DMS 273 treated with DMSO at 0.1 percent for 48 hours (cell line): Measurements from ENCODE around the gene ARHGAP9.

Experiments
- DNase-seq: peaks from one replicate; lab custom pipeline; 2025; lab: John Stamatoyannopoulos, UW

Gene ARHGAP9

DNA sequence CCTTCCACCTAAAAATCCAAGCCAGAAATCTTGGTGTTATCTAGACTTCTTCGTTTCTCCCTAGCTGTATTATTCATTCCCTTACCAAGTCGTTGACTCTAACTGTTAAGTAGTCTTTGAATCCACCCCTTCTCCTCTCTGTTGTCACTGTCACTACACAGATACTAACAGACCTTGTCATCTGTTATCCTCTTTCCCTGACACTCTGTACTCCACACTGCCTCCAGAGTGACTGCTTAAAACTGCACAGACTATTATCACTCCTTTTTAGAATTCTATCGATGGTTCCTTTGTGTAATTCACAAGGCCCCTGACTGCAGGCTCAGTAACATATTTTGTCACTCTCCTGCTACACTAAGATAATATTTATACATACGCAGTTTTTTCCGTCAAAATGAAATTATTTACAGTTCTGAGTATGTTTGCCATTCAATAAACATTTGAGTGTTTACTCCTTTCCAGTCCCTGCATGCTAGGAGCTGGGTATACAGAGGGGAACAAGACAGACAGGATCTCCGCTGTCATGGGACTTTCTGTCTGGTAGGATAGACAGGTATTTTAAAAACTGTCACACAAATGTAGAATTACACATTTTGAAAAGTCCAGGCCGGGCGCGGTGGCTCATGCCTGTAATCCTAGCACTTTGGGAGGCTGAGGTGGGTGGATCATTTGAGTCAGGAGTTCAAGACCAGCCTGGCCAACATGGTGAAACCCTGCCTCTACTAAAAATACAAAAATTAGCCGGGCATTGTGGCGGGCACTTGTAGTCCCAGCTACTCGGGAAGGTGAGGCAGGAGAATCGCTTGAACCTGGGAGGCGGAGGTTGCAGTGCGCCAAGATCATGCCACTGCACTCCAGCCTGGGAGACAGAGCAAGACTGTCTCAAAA lies 12.0 kb upstream of the ARHGAP9 start:
- no peak for DNase-seq

DNA sequence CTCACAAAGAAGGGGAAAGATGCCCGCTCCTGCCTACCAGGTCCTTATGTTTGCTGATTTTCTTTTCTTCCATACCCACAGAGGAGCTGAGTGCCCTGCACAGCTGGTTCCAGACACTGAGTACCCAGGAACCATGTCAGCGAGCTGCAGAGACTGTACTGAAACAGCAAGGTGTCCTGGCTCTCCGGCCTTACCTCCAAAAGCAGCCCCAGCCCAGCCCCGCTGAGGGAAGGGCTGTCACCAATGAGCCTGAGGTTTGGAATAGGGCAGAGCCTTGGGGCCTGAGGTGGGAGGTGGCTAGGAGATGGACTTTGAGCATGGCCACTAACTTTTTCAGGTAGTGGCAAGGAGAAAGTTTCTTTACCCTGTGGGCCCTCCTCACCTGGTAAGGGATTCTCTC lies 10.5 kb upstream of the ARHGAP9 start:
- DNase-seq: no peak

DNA sequence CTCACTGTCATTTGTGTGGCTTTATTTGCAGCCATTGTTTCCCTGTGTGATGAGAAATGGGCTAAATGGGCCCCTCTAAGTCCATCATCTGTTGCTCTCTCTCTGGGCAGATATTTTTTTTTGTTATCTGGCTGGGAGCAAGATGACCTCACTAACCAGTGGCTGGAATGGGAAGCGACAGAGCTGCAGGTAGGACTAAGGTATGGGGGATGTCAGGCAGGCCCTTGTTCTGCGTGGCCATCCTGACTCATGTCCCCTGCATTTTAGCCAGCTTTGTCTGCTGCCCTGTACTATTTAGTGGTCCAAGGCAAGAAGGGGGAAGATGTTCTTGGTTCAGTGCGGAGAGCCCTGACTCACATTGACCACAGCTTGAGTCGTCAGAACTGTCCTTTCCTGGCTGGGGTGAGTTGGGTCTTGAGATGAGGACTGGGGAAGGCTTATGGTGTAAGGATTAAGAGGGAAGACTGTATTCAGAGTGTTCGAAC lies 9.5 kb upstream of the ARHGAP9 start:
- DNase-seq: no peak

DNA sequence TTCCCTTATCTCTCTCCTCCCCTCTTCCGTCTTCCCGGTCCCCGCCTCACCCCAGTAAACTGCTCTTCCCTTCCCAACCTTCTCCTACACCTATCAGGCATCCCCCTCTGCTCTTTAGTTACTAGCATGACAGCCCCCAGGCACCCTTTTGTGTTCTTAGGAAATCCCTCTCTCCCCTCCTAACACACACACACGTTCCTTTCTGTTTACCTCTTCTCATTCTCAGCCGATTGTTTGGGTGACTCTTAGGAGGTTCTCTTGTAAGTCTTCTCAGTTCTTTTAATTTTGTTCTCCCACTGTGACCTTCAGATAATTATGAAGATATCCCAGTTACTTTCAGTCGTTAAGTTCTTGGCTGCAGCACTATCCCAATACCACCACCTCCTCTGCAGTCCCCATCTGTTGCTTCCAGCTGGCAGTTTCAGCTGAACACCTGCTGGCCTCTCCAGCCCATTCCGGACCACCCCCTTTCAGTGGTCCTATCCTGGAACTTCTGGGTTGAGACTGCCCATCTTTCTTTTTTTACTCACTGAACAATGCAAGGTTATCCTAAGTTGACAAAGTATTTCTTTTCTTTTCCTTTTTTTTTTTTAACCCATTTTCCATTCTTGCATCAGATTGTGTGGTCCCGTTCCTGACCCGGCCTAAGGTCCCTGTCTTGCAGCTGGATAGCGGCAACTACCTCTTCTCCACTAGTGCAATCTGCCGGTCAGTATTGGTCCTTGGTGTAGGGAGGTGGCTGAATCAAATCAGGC lies 8.9 kb upstream of the ARHGAP9 start:
- peak; percentile 42 for DNase-seq

DNA sequence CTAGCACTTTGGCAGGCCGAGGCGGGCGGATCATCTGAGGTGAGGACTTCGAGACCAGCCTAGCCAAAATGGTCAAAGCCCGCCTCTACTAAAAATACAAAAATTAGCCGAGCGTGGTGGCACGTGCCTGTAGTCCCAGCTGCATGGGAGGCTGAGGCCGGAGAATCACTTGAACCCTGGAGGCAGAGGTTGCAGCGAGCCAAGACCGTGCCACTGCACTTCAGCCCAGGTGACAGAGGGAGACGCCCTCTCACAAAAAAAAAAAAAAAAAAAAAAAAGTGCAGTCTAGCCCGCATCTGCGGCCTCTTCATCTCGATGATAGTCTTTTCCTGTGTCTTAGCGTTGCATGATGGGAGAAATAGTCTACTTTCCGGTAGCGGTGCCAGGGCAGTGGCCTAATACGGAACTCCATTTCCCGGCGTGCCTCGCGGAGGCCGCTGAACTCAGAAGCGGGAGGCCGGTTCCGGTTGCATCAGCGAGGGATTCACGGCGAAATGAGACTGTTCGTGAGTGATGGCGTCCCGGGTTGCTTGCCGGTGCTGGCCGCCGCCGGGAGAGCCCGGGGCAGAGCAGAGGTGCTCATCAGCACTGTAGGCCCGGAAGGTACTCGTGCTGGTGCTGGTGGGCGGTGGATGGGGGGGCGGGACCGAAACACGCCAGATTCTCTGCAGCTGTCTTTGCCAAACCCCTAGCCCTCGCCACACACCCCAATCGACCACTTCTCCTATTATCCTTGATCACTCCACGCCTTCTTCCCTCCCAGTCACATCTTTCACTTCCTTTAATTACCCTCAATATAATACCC lies 8.1 kb upstream of the ARHGAP9 start, which contains the start of gene MARS1:
Gene MARS1 (plus strand): TSS at position 472 of the 805 bp plus-strand sequence. CDS start 23 bp downstream, at position 495.
- DNase-seq: peak; percentile 90

DNA sequence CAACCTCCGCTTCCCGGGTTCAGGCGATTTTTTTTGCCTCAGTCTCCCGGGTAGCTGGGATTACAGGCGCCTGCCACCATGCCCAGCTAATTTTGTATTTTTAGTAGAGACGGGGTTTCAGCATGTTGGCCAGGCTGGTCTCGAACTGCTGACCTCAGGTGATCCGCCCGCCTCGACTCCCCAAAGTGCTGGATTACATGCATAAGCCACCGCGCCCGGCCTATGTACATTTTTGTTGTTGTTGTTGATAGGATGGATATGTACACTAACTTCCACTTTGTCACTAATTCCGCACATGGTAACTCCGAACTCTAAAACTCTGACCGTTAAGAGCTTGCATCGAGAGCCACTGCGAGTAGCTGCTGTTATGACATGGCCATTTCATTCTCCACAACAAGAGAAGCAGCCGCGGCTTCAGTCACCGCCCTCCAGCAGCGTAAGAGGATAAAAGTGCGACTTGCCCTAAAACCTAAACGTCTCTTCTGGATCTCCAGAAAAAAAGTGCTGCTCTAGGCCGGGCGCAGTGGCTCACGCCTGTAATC lies 7.5 kb upstream of the ARHGAP9 start:
- no peak for DNase-seq

DNA sequence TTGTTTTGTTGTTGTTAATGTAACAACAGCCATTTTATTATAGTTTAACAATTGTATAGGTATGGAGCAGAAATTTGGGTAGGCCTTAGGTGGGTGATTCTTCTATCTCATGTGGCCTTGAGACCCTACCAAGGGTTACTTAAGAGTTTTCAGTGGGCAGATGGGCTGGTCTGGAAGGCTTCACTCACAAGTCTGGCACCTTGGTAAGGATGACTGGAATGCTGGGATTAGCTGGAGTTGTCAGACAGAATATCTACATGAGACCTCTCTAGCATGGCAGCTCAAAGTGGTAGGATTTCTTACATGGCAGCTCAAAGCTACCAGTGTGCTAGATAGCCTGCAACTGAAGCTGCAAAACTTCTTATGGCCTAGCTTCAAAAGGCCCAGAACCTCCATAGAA lies 6.0 kb upstream of the ARHGAP9 start:
- DNase-seq: no peak

DNA sequence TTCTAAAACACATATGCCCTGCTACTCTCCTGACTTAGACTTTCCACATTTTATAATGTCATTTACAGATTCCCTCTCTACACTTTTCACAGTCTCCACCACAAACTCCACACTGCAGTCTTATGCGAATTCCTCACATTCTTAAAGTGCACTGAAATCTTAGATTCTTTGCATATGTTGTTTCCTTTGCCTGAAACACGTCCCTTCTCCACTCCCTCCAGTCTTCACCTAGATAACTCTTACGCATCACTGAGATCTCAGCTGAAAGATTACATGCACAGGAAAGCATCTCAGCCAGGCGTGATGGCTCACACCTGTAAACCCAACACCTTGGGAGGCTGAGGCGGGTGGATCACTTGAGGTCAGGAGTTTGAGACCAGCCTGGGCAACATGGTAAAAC lies 3.8 kb upstream of the ARHGAP9 start:
- DNase-seq: no peak

DNA sequence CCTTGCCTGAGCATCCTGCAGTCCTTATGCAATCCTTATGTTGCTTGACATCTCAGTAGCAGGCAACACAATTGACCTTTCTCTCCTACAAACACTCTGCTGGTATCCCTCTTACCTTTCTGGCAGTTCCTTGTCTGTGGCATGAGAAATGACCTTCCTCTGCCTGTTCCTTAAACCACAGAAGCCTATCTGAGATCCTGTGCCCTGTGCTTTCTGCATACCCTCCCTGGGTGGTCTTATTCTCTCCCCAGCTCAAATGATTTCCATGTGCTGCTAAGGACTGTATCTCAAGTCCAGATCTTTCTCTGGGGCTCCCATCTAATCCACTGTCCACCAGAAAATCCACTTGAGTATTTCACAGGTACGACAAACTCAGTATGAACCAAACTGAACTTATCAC lies 2.0 kb upstream of the ARHGAP9 start:
- no peak for DNase-seq

DNA sequence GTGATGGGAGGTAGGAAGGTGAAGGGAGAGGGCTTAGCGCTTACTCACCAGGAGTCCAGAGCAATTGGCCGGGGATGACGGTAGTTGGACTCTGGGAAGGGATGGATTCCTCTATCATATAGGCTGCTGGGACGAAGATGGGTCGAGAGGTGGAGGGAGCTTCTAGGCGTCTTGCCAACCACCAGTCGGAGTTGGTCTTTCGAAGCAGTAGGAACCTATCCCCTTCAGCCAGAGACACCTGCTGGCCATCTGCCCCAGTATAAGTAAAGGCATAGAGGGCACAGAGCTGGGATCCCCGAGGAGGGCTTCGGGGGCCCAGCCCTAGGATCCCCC lies 657 bp downstream of the ARHGAP9 start:
- DNase-seq: no peak

DNA sequence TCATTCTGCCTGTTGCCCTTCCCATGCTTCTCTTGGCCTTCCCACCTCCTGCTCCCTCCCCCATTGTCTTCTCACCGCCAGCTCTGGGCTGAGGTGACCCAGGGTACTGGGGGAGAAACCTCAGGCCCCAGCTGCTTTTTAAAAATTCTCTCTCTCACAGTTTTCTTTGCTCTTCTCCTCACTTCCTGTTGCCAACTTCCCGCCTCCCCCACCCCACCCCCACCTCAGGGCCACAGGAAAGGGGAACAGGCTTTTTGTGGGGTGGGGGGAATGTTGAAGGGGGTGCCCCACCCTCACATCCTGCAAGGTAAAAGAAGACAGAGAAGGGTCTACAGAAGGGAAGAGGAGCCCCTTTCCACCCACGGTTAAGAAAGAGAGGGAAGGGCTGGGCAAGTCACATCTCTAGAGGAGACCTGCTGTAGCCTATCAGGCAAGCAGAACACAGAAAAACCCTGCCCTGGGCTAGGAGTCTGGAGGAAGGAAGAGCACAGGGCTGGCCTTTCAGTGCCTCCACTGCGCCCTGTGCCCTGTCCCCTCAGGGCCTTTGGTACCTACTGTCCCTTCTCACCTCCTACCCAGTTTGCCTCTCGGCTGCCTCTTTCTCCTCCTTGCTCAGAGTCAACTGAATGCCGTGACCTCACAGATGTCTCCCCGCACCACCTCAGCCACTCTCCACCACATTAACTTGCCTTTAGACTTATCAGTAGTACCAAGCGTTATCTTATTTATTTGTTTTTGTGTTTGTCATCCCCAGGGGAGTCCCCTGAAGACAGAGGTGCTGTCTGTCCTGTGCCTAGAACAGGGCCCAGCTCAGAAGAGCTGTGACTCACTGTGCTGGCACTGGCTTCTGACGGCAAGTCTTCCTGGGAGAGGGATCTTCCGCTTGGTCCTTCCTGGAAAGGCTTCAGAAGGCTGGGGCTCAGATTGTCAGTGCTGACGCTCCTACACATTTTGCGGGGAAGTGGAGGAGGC lies 1.7 kb downstream of the ARHGAP9 start:
- DNase-seq: no peak

DNA sequence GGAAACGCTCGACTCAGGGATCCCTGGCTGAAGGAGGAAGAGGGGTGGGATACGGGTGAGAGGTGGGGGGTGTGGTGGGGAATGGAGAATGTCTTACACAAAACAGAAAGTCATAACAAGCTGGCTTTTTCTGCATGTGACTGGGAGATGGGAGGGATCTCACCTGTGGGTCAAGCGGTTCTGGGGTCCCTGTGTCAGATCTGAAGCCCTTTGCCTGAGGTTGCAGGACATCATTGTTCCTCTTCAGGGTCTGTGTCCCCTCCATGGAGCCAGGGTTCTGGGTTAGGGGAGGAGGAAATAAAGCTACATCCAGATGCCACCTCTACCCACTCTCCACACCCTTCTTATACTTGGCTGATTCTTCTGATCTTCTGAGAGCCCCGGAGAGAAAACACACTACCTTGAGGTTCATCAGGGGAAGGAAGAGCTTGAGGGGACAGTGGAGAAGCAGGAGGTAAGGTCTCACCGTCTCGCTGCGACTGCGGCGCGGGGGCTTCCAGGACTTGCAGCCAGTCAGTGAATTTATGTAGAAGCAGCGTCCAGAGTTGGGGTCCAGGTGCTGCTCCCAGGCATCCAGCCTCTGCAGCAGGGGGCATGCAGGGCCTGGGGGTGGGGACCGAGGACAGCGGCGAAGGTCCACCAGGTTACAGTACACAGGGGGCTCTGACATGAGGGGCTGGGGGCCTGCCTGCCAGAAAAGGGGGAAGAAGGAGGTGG lies 2.5 kb downstream of the ARHGAP9 start:
- no peak for DNase-seq

DNA sequence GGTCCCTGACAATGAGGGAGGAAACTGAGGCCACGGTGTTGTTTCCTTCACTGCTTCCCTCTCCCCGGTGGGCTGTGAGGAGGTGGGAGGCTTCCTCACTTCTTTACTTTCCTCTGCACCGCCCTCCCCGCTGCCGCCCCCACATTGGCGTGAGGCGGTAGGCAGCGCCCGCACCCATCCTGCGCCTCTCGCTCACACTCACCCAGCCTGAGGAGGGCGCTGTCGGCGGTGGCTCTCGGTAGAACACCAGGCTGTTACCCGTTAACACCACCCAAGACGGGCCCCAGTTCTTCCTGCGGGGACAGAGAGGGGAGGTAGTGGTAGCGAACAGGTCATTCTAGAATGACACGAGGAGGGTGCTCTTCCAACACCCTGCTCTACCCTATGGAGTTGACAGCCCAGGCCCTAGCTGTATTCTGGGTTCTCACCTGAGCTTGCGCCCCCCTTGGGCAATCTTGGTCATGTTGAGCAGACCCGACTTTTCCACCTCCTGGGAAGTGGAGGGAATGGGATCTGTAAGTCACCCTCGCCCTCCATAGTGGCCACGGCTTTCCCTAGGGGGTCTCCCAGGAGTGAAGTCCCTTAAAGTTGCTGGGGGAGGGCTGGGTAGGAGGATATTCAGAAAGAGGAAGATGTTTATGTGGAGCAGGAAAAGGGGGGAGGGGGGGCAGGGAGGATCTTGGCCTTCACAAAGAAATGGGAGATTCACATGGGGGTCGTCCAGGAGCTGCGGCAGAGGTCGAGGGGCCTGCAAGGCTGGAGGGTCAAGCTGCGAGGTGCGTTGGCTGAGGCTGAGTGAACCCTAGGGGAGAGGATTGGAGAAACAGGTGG lies 3.3 kb downstream of the ARHGAP9 start:
- no peak for DNase-seq

DNA sequence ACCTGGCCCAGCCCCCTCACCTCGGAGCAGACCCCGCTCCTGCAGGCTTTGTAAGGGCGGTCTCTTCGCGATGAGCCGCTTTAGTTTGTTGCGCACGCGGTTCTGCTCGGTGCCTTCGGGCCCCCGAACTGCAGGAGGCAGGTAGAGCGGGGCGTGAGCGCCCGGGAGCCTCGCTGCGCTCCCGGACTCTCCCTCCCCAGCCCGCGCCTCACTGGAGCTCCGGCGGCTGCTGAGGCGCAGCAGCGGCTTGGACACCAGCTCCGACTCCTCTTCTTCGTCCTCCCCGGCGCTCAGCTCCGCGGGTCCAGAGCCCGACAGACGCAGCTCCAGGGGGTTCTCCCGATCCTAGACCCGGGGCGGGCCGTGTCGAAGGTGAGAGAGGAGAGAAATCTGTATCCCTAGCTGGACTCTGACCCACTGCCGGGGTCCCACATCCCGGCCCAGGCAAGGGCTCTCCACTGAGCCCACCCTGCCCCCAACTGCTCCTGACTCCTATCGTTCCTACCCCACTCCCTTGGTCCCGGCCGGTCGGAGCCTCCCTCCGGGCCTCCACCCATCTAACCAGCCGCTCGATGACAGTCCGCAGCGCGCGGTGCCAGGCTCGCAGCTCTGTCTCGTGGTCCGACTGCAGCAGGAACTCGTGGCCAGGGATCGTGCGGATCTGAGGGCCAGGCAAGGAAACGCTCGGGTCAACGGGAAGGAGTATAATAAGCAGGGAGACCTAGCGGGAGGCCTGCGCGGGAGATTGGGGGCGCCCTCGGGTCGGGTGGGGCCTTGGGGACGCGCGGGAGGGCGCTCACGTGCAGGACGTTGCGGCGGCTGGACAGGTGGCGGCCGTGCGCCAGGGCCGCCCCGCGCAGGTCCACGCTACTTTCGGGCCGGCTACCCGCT lies 4.2 kb downstream of the ARHGAP9 start:
- DNase-seq: no peak

DNA sequence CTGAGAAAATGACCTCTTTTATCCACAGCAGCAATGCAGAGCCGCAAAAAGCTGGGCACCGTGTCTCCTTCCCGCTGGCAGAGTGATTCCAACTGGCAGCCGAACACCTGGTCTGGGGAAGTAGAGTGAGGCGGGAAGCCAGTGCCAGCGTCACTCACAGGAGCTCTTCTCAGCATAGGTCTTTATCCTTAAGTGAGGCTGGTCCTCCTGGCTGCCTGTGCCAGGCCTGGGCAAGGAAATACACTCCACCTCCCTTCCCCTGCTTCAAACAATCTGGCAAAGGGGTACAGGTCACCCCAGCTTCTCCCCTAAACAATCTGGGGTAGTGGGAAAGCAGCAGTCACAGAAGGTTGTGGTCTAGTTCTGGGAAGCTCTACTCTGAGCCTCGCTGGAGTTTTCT lies 4.8 kb downstream of the ARHGAP9 start:
- DNase-seq: no peak

DNA sequence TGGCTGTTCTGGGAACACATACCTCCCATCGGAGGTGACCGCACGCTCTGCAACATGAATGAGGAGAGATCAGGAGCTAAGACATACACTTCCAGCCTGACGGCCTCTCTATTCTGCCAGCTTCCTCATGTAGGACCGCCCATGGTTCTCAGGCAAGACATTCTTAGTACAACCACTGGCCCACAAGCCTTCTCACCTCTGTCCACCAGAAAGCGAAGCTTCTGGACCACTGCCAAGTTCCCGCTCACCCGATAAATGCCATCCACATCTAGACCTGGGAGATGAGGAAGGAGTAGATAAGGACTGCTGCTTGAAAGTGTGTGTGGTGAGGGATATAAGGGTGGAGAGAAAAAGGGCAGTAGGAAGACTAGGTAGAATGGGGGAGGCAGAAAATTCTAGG lies 5.2 kb downstream of the ARHGAP9 start:
- DNase-seq: no peak

DNA sequence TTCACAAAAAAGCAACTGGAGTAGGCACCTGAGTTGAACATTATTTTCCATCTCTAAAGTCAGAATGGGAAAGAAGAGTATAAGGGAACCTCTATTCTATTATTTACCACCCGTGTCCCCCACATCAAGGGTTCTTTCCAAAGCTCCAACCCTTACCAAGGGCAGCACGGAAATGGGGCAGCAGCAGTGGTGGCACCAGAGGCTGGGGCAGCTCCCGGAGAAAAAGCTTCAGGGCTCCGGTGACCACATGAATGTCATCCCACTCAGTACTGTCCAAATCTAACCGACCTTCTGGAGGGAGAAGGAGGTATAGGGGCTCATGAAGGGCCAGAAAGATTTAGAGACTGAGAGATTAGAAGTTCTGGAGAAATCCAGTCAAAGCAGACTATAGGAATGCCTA lies 5.8 kb downstream of the ARHGAP9 start:
- no peak for DNase-seq

DNA sequence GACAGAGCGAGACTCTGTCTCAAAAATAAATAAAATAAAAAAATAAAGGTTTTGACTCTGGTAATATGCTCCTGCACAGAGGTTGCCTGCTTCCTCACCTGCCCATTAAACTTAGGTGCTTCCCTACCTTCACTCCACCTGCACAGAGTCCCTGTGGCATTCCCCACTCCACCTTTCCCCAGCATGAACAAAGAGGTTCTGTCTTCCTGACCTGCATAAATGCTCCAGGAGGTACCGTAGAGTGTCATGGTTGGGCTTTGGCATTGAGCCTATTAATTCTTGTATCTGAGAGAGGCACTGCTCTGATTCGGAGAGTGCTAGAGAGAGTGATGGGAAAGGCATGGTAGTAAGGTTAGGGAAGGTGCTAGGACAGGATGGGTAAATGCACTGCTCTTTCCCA lies 6.3 kb downstream of the ARHGAP9 start:
- no peak for DNase-seq
